Activated CD8-positive, alpha-beta T cell treated with anti-CD3 and anti-CD28 coated beads for 36 hours (primary cell): ENCODE data around the gene CACNA2D2. TPM values are rescaled to one million over a fixed set of nuclear protein-coding genes. Genes with fewer than 3 reads are reported as not detected.

Experiments used
- ATAC-seq: fragments of 200-7000 bp; cut with Tn5 transposase; one replicate; pipeline ENCODE4 v1.10.0; 2021; ENCODE audit warnings: mild to moderate bottlenecking, moderate library complexity
- CTCF ChIA-PET: fragments of 350-600 bp; sonication (Branson Sonifier 250); formaldehyde crosslinking; loops from one replicate; lab custom pipeline; 2021; ENCODE audit warnings: antibody characterized with exemption; lab: Charles Lee
- POLR2A ChIA-PET: fragments of 350-600 bp; sonication (Branson Sonifier 250); formaldehyde crosslinking; loops from one replicate; lab custom pipeline; 2021; ENCODE audit warnings: antibody characterized with exemption; lab: Charles Lee
- DNase-seq: peaks from one replicate; pipeline ENCODE4 v3.0.0-alpha.2; 2020
- H3K27ac Mint-ChIP-seq: one replicate; pipeline ENCODE4 v1.8.0; 2021; ENCODE audit warnings: mild to moderate bottlenecking, mixed read lengths
- H3K27me3 Mint-ChIP-seq: one replicate; pipeline ENCODE4 v1.8.0; 2021; ENCODE audit warnings: mixed read lengths
- H3K36me3 Mint-ChIP-seq: one replicate; pipeline ENCODE4 v1.8.0; 2021; ENCODE audit warnings: low read depth, mixed read lengths
- H3K4me1 Mint-ChIP-seq: one replicate; pipeline ENCODE4 v1.8.0; 2021; ENCODE audit warnings: low read depth, mixed read lengths
- H3K4me3 Mint-ChIP-seq: one replicate; pipeline ENCODE4 v1.8.0; 2021; ENCODE audit warnings: mild to moderate bottlenecking, moderate library complexity, mixed read lengths
- H3K9me3 Mint-ChIP-seq: one replicate; pipeline ENCODE4 v1.8.0; 2021; ENCODE audit warnings: mixed read lengths
- CTCF ChIP-seq: fragments of 200-600 bp; IDR thresholded peaks from one replicate; pipeline ENCODE4 v1.8.0; 2022; ENCODE audit warnings: antibody characterized with exemption, mild to moderate bottlenecking
- intact Hi-C: fragments of 100-400 bp; cut with micrococcal nuclease; formaldehyde crosslinking; loops from one replicate; pipeline ENCODE4 v1.10.0; 2022
- total RNA-seq, 2 experiments: library from RNA; stranded (reverse); gene quantifications; one replicate each; pipeline ENCODE4 v1.2.3, GENCODE V29; 2021

Gene CACNA2D2
- total RNA-seq, 2 experiments from 2014 or later, result 1.6 to 2.1 TPM

DNA sequence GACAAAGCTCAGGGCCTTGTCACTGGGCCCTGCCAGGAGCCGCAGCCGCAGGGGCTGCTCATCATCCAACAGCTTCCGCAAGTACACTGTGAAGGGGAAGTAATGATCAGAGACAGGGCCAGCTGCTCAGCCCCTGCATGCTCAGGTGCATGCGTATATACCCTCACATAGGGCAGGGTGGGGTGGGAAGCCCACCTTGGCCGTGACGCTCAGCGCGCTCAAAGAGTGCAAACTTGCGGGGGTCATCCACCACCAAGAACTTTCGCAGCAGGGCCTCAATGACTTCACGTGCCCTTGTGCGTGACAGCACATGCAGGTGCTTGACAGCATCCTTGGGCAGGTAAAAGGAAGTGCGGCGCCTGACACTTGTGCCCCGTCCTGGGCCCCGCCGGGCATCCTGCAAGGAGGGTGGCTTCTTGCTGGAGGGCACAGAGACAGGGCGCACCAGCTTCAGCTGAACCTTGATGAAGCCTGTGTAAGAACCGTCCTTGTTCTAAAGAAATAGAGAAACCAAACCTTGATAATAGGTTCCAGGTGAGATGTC lies 172.0 kb downstream of the CACNA2D2 start:
- Mint-ChIP-seq H3K27me3 (no peaks in the 10 kb centered on the region), H3K4me3 (no peak overlapping the region), H3K27ac (no peak overlapping the region), H3K4me1 (peaks cover 40% of the 10 kb centered on the region), H3K36me3 (peaks cover 60% of the 10 kb centered on the region), H3K9me3 (no peaks in the 10 kb centered on the region)
- no peak for TF ChIP-seq CTCF
- ChIA-PET CTCF (no interaction called here), POLR2A (interaction anchor here (0.6 to 10.9 kb wide), 5 partner anchors 9 to 257 kb away, joined by 3 to 126 read pairs (median 5); partner anchors contain the start of genes HYAL2, HYAL3, NAA80 and RASSF1)
- DNase-seq, result no peak
- intact Hi-C loops, result no loop called here
- ATAC-seq, result no peak

DNA sequence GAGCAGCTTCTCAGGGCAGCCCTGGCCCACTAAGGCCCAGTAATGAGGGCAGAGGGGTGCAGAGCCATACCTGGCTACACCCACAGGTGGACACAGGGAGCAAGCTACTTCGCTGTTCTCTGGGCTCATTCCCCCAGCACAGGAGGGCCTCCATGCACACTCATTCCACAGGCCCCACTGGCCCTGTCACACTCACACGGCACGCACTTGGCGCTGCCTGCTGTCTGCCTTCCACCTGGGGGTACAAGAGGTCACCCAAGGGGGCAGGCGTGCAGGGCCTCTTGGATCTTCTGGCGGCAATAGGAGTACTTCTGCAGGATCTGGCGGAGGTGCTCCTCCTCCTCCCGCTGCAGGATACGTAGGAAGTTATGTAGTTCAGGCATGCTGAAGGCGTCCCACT lies 173.1 kb downstream of the CACNA2D2 start:
- intact Hi-C loops, result no loop called here
- Mint-ChIP-seq H3K36me3 (peaks cover 49% of the 10 kb centered on the region), H3K4me3 (no peak overlapping the region), H3K27me3 (no peaks in the 10 kb centered on the region), H3K9me3 (no peaks in the 10 kb centered on the region), H3K27ac (no peak overlapping the region), H3K4me1 (peaks cover 32% of the 10 kb centered on the region)
- CTCF ChIA-PET, result interaction anchor here (2.8 kb wide), 1 partner anchor 84 kb away, joined by 9 read pairs; no protein-coding TSS in a partner anchor
- no peak for TF ChIP-seq CTCF
- POLR2A ChIA-PET, result interaction anchor here (1.0 to 10.9 kb wide), 4 partner anchors 10 to 38 kb away, joined by 3 to 126 read pairs (median 4); partner anchors contain the start of genes HYAL2, IFRD2, RASSF1 and ZMYND10
- ATAC-seq (no peak), DNase-seq (no peak)

DNA sequence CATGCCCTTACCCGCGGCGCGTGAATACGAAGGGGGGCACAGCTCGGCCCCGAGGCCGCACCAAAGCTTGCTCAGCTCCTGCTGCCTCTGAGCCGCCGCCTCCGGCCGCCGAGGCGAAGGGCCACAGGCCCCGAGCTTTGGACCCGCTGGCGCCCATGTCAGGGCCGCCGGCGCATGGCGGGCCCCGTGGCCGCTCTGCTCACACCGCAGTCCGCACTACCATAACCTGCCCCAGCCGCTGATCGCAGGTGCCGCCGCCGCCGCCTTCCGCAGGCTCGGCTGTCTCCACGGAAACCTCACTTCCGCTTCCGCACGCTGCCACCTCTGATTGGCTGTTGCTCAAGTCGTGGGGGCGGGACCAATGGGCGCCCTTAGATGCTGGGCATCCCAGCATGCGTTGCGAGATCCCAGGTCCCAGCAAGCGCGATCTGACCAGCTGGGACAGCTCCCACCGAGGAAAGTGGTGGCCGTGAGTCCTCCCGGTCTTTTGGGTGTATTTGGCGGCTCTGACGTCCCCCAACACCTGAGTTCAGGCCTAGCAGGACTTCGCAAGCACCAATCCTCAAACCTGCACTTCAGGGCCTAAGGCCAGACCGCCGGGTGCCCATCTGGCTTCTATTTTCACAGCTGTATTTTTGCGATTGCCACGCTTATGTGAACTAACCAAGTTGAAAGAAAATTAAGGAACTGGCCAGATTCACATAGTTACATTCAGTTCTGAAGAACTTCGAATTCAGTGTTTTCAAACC lies 175.3 kb downstream of the CACNA2D2 start, which contains the start of gene TUSC2:
Gene TUSC2, minus strand, starts transcription at position 281 of the 749 bp plus-strand sequence. Its CDS starts 124 bp downstream, at position 157.
- Mint-ChIP-seq H3K27ac (peak within 1 kb of the TSS; percentile 72), H3K4me3 (peak within 1 kb of the TSS; percentile 81), H3K4me1 (peaks cover 19% of the 10 kb centered on the region), H3K36me3 (peaks cover 31% of the 10 kb centered on the region), H3K27me3 (no peaks in the 10 kb centered on the region), H3K9me3 (no peaks in the 10 kb centered on the region)
- ChIA-PET CTCF (interaction anchor here (0.7 to 2.8 kb wide), 8 partner anchors 8 to 101 kb away, joined by 3 to 17 read pairs (median 7); partner anchors contain the start of genes HYAL3 and NAA80), POLR2A (interaction anchor here (0.8 to 3.2 kb wide), 12 partner anchors 8 to 52 kb away, joined by 3 to 51 read pairs (median 3); partner anchors contain the start of genes RASSF1 and ZMYND10)
- no peak for TF ChIP-seq CTCF
- intact Hi-C loops, result no loop called here
- DNase-seq (peak; percentile 99), ATAC-seq (peak; percentile 94)

DNA sequence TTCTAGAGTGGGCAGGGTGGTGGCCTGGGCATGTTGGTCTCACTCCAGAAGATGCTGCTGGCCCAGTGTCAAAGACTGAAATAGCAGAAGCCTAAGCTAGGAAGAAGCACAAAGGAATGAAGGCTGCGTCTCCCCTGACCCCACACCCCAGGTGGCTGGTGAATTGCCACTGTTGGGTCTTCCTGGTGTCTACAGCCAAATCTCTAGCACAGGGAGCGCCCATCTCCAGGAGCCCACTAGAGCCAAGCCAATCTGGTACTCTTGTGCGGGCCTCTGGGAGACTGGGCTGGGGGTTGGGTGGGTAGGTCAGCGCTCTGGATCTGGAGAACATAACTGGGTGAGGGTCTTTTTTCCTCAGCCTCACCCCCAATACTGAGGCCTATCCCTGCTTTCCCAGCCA lies 176.3 kb downstream of the CACNA2D2 start:
- H3K36me3 Mint-ChIP-seq, result peaks cover 23% of the 10 kb centered on the region
- TF ChIP-seq CTCF, result no peak
- intact Hi-C loops, result no loop called here
- no peaks in the 10 kb centered on the region for H3K27me3 Mint-ChIP-seq
- H3K4me1 Mint-ChIP-seq, result peaks cover 22% of the 10 kb centered on the region
- POLR2A ChIA-PET, result interaction anchor here (1.0 to 3.2 kb wide), 7 partner anchors 8 to 51 kb away, joined by 3 to 51 read pairs (median 3); partner anchors contain the start of gene ZMYND10
- DNase-seq (no peak), ATAC-seq (no peak)
- peak overlapping the region; percentile 71 for H3K27ac Mint-ChIP-seq
- no peaks in the 10 kb centered on the region for H3K9me3 Mint-ChIP-seq
- CTCF ChIA-PET, result interaction anchor here (0.8 to 2.0 kb wide), 6 partner anchors 7 to 28 kb away, joined by 3 to 17 read pairs (median 7); partner anchors contain the start of genes HYAL3 and NAA80
- peak overlapping the region; percentile 81 for H3K4me3 Mint-ChIP-seq
